DND-41 (cell line): Measurements from ENCODE around the gene NXN.

Experiments
- ATAC-seq: fragments of 200-7000 bp; cut with Tn5 transposase; 3 replicates; pipeline ENCODE4 v1.9.1; 2021; ENCODE audit warnings: low read depth; ENCODE audit not compliant: insufficient read depth
- DNase-seq: peaks from one replicate; pipeline ENCODE4 v3.0.0-alpha.2; 2020
- H2AFZ ChIP-seq: 2 replicates; pipeline ENCODE4 v1.6.0; 2012; ENCODE audit warnings: low read depth, low read length
- H3K27ac ChIP-seq: 2 replicates; pipeline ENCODE4 v1.5.1; 2012; ENCODE audit warnings: low read length, inconsistent platforms
- H3K27me3 ChIP-seq: fragments of 200-600 bp; sonication (generic); 2 replicates; pipeline ENCODE4 v1.6.0; 2012; ENCODE audit warnings: low read length, mild to moderate bottlenecking, inconsistent platforms; ENCODE audit not compliant: insufficient read depth, poor library complexity
- H3K36me3 ChIP-seq: 2 replicates; pipeline ENCODE4 v1.5.1; 2012; ENCODE audit warnings: low read length, inconsistent platforms; ENCODE audit not compliant: insufficient read depth
- H3K4me1 ChIP-seq: 2 replicates; pipeline ENCODE4 v1.5.1; 2012; ENCODE audit warnings: mild to moderate bottlenecking, low read length; ENCODE audit not compliant: insufficient read depth
- H3K4me2 ChIP-seq: 2 replicates; pipeline ENCODE4 v1.6.0; 2012; ENCODE audit warnings: mild to moderate bottlenecking, moderate library complexity, low read length, inconsistent platforms; ENCODE audit not compliant: insufficient read depth
- H3K4me3 ChIP-seq, 2 experiments: fragments of 200-600 bp in 1 of 2; shearing (Covaris generic) in 1 of 2; 2 replicates each; pipeline ENCODE4 v1.5.1; 2012 to 2016; ENCODE audit warnings: inconsistent platforms in 2 of 2, low read length in 2 of 2, mild to moderate bottlenecking in 2 of 2, low read depth in 1 of 2, moderate library complexity in 1 of 2
- H3K79me2 ChIP-seq: 2 replicates; pipeline ENCODE4 v1.6.0; 2012; ENCODE audit warnings: low read length, inconsistent platforms; ENCODE audit not compliant: insufficient read depth
- H3K9ac ChIP-seq: 2 replicates; pipeline ENCODE4 v1.6.0; 2012; ENCODE audit warnings: low read depth, mild to moderate bottlenecking, inconsistent platforms, low read length, moderate library complexity
- H3K9me3 ChIP-seq: 2 replicates; pipeline ENCODE4 v1.5.1; 2012; ENCODE audit warnings: low read length, moderate library complexity, mild to moderate bottlenecking, inconsistent platforms; ENCODE audit not compliant: insufficient read depth, severe bottlenecking
- H4K20me1 ChIP-seq: 2 replicates; pipeline ENCODE4 v1.6.0; 2012; ENCODE audit warnings: low read length; ENCODE audit not compliant: insufficient read depth
- CTCF ChIP-seq: IDR thresholded peaks from 2 replicates; pipeline ENCODE4 v1.5.1; 2012; ENCODE audit warnings: borderline replicate concordance, low read length, moderate library complexity, mild to moderate bottlenecking; ENCODE audit not compliant: poor library complexity, severe bottlenecking; ENCODE audit errors: extremely low read depth
- EZH2 ChIP-seq: IDR thresholded peaks from 3 replicates; pipeline ENCODE4 v1.6.1; 2012; ENCODE audit warnings: borderline replicate concordance, low read depth, mild to moderate bottlenecking, moderate library complexity, low read length, inconsistent platforms; ENCODE audit not compliant: severe bottlenecking

Gene NXN

GRCh38 chr17:979539-980405 is at the start of gene NXN:
NXN (minus strand) TSS chr17:979776.
- no peaks in the 10 kb centered on the region for H3K79me2 ChIP-seq
- peak within 1 kb of the TSS; percentile 42 for H3K9ac ChIP-seq
- no peaks in the 10 kb centered on the region for H3K9me3 ChIP-seq
- no peaks in the 10 kb centered on the region; the same call in 1 of the 2 replicates for H4K20me1 ChIP-seq
- H3K4me1 ChIP-seq: peaks cover 26% of the 10 kb centered on the region
- DNase-seq: peak; percentile 81
- peak within 1 kb of the TSS; percentile 89 for H3K4me2 ChIP-seq
- no peak within 1 kb of the TSS for H3K27ac ChIP-seq
- peaks cover 20% of the 10 kb centered on the region for H3K27me3 ChIP-seq
- peak within 1 kb of the TSS; percentile 81 for H2AFZ ChIP-seq
- H3K4me3 ChIP-seq: peak within 1 kb of the TSS; percentile 8 to 62; a peak in 3 of 4 replicates
- peak; percentile 84 for ATAC-seq
- no peaks in the 10 kb centered on the region for H3K36me3 ChIP-seq
- TF ChIP-seq CTCF (peak; percentile 47), EZH2 (no peak)

- H4K20me1 ChIP-seq: peaks cover 7% of the 10 kb centered on the region; the same call in 1 of the 2 replicates
- no peaks in the 10 kb centered on the region for H3K9me3 ChIP-seq
- ATAC-seq (no peak), DNase-seq (no peak)
- H3K9ac ChIP-seq: no peak overlapping the region
- H3K27me3 ChIP-seq: no peaks in the 10 kb centered on the region
- no peak overlapping the region for H3K27ac ChIP-seq
- no peak for TF ChIP-seq CTCF
- TF ChIP-seq EZH2: no peak
- H3K36me3 ChIP-seq: no peaks in the 10 kb centered on the region
- H3K4me3 ChIP-seq: no peak overlapping the region
- H3K4me1 ChIP-seq: no peaks in the 10 kb centered on the region
- H3K4me2 ChIP-seq: no peak overlapping the region
- no peaks in the 10 kb centered on the region for H3K79me2 ChIP-seq
- H2AFZ ChIP-seq: no peak overlapping the region
Measured at GRCh38 chr17:1027044-1027443, 47.5 kb upstream of the NXN start.

GRCh38 chr17:1026599-1026975 is 47.0 kb upstream of the NXN start:
- Histone ChIP-seq H2AFZ (no peak overlapping the region), H3K27ac (no peak overlapping the region)

More at GRCh38 chr17:1026599-1026975, 47.0 kb upstream of the NXN start:
- Histone ChIP-seq H3K9ac (no peak overlapping the region), H3K4me3 (no peak overlapping the region), H3K27me3 (no peaks in the 10 kb centered on the region), H3K4me1 (no peaks in the 10 kb centered on the region), H3K36me3 (no peaks in the 10 kb centered on the region), H4K20me1 (peaks cover 7% of the 10 kb centered on the region; the same call in 1 of the 2 replicates), H3K4me2 (no peak overlapping the region), H3K79me2 (no peaks in the 10 kb centered on the region), H3K9me3 (no peaks in the 10 kb centered on the region)
- no peak for TF ChIP-seq CTCF
- no peak for TF ChIP-seq EZH2
- DNase-seq: no peak
- no peak for ATAC-seq
